Measurements from ENCODE around the gene DRD4.

DRD4 gene

GRCh38 chr11:635945-636510 is 1.0 kb upstream of the DRD4 start:
- Histone ChIP-seq H3K36me3 (ENCODE audit: control insufficient read depth, low read length) (no peaks in the 10 kb centered on the region), H3K9me2 (replicated peaks; ENCODE audit: control insufficient read depth, low read length) (no peaks in the 10 kb centered on the region), H4K20me1 (ENCODE audit: control insufficient read depth, insufficient read depth, low read depth, low read length) (no peaks in the 10 kb centered on the region), H3K9me3 (ENCODE audit: control insufficient read depth, insufficient read depth, low read length) (no peaks in the 10 kb centered on the region), H3F3A (ENCODE audit: control insufficient read depth, insufficient read depth) (no peaks in the 10 kb centered on the region), H3K27ac (ENCODE audit: low read depth, low read length) (no peak overlapping the region), H3K4me3 (ENCODE audit: low read length) (no peak overlapping the region), H3K27me3 (ENCODE audit: control insufficient read depth, low read length) (no peaks in the 10 kb centered on the region), H3K4me1 (ENCODE audit: control insufficient read depth, low read length) (no peaks in the 10 kb centered on the region), H3K4me2 (ENCODE audit: low read length) (no peak overlapping the region), H3K79me2 (ENCODE audit: control insufficient read depth, low read length) (no peaks in the 10 kb centered on the region)
- TF ChIP-seq EZH2phosphoT487 (IDR thresholded peaks at IDR 0.05; ENCODE audit: borderline replicate concordance, low read length) (no peak), CTCF (IDR thresholded peaks at IDR 0.05; ENCODE audit: low read depth, low read length, poor library complexity, severe bottlenecking) (no peak)

- H3K27ac ChIP-seq (ENCODE audit: low read depth, low read length), result no peak overlapping the region
- no peaks in the 10 kb centered on the region for H3K36me3 ChIP-seq (ENCODE audit: control insufficient read depth, low read length)
- no peaks in the 10 kb centered on the region for H3K4me1 ChIP-seq (ENCODE audit: control insufficient read depth, low read length)
- H3K9me2 ChIP-seq (replicated peaks; ENCODE audit: control insufficient read depth, low read length), result no peaks in the 10 kb centered on the region
- no peak overlapping the region for H3K4me2 ChIP-seq (ENCODE audit: low read length)
- H3K27me3 ChIP-seq (ENCODE audit: control insufficient read depth, low read length), result no peaks in the 10 kb centered on the region
- H3F3A ChIP-seq (ENCODE audit: control insufficient read depth, insufficient read depth), result no peaks in the 10 kb centered on the region
- TF ChIP-seq CTCF (IDR thresholded peaks at IDR 0.05; ENCODE audit: low read depth, low read length, poor library complexity, severe bottlenecking) (no peak), EZH2phosphoT487 (IDR thresholded peaks at IDR 0.05; ENCODE audit: borderline replicate concordance, low read length) (no peak)
- no peaks in the 10 kb centered on the region for H3K79me2 ChIP-seq (ENCODE audit: control insufficient read depth, low read length)
- no peaks in the 10 kb centered on the region for H4K20me1 ChIP-seq (ENCODE audit: control insufficient read depth, insufficient read depth, low read depth, low read length)
- no peak overlapping the region for H3K4me3 ChIP-seq (ENCODE audit: low read length)
- no peaks in the 10 kb centered on the region for H3K9me3 ChIP-seq (ENCODE audit: control insufficient read depth, insufficient read depth, low read length)
Measured at GRCh38 chr11:637333-637592, 194 bp downstream of the DRD4 start.

GRCh38 chr11:637593-638521 is 788 bp downstream of the DRD4 start:
- no peaks in the 10 kb centered on the region for H3K4me1 ChIP-seq (ENCODE audit: control insufficient read depth, low read length)
- no peaks in the 10 kb centered on the region for H4K20me1 ChIP-seq (ENCODE audit: control insufficient read depth, insufficient read depth, low read depth, low read length)
- no peaks in the 10 kb centered on the region for H3K36me3 ChIP-seq (ENCODE audit: control insufficient read depth, low read length)
- TF ChIP-seq CTCF (IDR thresholded peaks at IDR 0.05; ENCODE audit: low read depth, low read length, poor library complexity, severe bottlenecking) (no peak), EZH2phosphoT487 (IDR thresholded peaks at IDR 0.05; ENCODE audit: borderline replicate concordance, low read length) (no peak)
- no peaks in the 10 kb centered on the region for H3K9me2 ChIP-seq (replicated peaks; ENCODE audit: control insufficient read depth, low read length)
- no peak overlapping the region for H3K4me2 ChIP-seq (ENCODE audit: low read length)
- H3K27ac ChIP-seq (ENCODE audit: low read depth, low read length), result no peak overlapping the region
- no peak overlapping the region for H3K4me3 ChIP-seq (ENCODE audit: low read length)
- no peaks in the 10 kb centered on the region for H3K9me3 ChIP-seq (ENCODE audit: control insufficient read depth, insufficient read depth, low read length)
- H3K79me2 ChIP-seq (ENCODE audit: control insufficient read depth, low read length), result no peaks in the 10 kb centered on the region
- no peaks in the 10 kb centered on the region for H3K27me3 ChIP-seq (ENCODE audit: control insufficient read depth, low read length)
- no peaks in the 10 kb centered on the region for H3F3A ChIP-seq (ENCODE audit: control insufficient read depth, insufficient read depth)
